Muscle of arm (tissue), 12 donors: ENCODE data around the gene TRIM37. TPM values are rescaled to one million over a fixed set of nuclear protein-coding genes. Genes with fewer than 3 reads are reported as not detected.
"Not testable (repeated sequence)": the region's sequence is repeated elsewhere in the genome, so short reads cannot be mapped to it uniquely, and the experiment has no call there.

Source experiments
- DNase-seq: peaks from one replicate; pipeline ENCODE4 v3.0.0-alpha.2; 2013
- polyA plus RNA-seq, 12 donors: library from polyadenylated mRNA; unstranded; fragments of 120-200 nt; gene quantifications; one replicate each; pipeline ENCODE4 v1.2.1, GENCODE V29; 2013; ENCODE audit not compliant: insufficient read length in 12 of 12

TRIM37 gene
- polyA plus RNA-seq, 12 donors: 10.2 to 17.5 (median 15.0) TPM; not detected in 1

DNA sequence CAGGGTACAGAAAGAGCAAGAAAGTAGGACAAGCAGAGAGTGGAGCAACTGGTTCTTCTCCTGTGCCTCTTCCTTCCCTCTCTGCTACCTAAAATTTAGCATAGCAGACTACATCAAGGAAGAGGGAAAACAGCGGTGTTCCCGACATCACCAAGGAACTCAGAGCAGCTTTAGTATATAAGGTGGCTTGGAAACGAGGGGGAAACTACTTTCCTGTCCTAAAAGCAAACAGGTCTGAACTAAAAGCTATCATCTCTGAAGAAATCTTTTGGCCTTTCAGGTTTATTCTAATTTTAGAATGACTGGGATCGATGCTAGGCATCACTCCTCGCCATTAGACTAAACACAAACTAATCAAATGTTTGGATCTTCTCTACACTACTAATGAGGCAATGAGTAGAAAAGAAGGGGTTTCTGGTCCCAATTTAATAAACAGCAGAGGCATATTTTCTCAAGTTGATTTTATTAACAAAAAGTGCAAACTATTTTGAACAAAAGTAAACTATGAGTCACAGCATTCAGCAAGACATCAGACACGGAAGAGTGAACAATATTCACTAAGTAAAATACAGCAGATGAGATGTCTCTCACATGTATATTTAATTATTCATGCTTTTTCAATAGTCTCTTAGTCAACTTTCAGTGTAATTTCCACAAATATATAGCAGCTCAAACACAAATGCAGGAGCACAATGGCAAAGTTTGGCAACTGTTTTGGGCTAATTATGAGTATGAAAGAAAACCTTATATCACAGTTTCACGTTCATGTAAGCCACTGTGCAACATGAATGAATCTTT, 108.7 kb downstream of the TRIM37 start:
- DNase-seq: no peak

DNA sequence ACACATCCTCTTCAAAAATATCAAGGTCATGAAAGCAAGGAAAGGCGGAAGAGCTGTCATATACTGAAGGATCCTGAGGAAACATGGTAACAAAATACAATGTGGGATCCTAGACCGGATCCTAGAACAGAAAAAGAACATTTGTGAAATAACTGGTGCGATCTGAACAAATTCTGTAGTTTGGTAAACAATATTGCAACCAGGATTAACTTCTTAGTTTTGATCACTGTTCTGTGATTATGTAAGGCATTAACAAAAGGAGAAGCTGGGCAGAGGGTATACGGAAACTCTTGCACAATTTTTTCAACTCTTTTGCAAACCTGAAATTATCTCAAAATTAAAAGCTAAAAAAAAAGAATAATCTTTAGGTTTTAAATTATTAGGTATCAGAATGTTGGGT, 109.7 kb downstream of the TRIM37 start:
- DNase-seq: no peak

DNA sequence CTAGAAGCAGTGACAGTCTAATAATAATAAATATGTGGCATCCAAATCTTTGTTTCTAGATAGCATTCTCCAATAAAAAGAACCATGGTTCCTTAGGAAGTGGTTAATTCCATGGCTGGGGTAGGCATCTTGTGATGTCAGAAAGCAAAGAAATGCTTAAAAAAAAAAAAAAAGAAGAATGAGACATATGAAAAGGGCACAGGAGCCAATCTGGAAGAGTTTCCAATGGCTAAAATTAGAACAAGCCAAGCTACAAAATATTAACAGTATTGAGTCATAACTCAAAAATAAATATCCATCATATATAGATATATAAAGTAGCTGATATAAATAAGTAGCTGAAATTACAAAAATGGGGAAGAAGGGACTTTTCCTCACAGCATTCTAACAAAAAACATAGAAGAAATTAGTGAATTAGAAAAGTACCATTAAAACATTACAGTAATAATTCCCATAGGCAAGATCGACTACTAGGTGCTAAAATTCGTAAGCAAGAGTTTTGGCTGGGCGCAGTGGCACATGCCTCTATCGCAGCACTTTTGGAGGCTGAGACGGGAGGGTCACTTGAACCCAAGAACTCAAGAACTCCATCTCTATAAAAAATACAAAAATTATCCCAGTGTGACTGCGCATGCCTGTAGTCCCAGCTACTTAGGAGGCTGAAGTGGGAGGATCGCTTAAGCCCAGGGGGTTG, 111.3 kb downstream of the TRIM37 start:
- no peak for DNase-seq

- DNase-seq: no peak
Measured at GRCh38 chr17:58993311-58993710, 113.4 kb downstream of the TRIM37 start.

- DNase-seq: no peak
Measured at GRCh38 chr17:58991718-58992331, 114.9 kb downstream of the TRIM37 start.

- no peak for DNase-seq
Measured at GRCh38 chr17:58989629-58990028, 117.1 kb downstream of the TRIM37 start.

GRCh38 chr17:58985971-58986370, 120.7 kb downstream of the TRIM37 start:
- DNase-seq: no peak

GRCh38 chr17:58985367-58985766, 121.3 kb downstream of the TRIM37 start:
- no peak for DNase-seq

- no peak for DNase-seq
Measured at GRCh38 chr17:58982626-58983025, 124.1 kb downstream of the TRIM37 start.

DNA sequence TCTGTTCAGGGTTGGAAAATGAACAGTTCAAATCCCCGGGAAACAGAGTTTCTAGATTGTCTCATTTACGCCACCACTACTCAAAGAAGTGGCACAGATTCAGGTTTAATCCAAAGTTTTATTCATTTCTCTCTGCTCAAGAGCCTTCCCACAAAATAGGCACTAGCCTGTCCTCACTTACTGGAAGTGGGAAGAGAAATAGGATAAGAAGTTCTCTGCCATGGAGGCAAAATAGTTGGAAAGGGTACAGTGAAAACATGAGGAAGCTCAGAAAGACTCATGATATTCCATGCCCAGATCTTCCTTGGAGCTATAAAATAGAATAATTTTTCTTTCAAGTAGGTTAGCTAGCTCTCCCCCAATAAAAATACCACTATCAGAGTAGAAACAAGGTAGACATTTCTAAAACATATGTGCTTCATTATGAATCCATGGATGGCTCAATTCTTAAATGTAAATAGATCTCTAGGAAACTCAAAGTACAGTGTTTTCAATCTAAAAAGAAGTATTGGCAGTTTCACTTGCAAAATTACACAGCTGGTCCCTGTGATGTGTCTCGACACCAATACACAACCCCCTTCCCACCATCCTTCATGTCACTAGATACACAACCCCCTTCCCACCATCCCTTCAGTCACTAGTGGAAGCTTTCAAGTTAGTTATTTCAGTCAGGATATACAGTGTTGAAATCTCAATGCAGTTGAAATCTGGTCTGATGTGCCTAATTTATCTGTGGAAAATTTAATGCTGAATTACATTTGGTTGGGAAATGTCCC, 125.8 kb downstream of the TRIM37 start:
- DNase-seq: no peak

DNA sequence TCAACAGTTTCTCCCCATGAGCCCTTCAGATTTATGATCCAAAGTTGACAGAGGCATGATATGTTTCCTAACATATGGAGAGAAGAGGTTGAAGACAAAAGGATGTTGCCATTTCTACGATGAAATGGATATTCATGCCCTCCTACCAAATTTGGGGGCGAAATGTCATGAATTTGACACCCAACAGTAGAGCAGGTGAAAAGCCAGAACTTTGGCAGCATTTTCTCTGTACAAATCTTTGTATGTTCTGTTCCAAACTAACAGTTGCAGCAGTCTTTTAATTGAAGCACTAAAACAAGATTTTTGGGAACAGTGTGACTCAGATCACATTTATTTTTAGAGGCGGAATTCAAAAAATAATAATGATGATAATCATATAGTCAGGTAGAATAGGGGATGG, 130.1 kb downstream of the TRIM37 start:
- DNase-seq: no peak

DNA sequence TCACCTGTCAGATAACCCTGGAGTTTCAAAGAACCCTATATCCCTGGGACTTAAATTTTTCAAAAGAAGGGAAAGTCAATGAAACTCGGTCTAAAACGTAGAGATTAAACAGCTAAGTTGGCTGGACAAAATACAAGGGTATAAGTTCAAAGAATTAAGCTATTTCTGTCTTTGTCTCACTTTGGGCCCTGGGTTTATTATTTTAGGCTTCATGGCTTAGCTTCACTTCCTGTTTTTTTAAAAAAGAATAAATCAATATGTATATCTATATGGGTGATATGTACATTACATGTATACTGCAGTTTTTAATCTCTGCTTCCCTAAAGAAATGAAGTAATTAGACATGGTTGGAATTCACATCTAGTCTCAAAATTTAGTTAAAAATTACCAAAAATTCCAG, 132.3 kb downstream of the TRIM37 start:
- no peak for DNase-seq

GRCh38 chr17:58970609-58971450, 135.8 kb downstream of the TRIM37 start:
- DNase-seq: no peak

- no peak for DNase-seq
Measured at GRCh38 chr17:58969612-58970011, 137.1 kb downstream of the TRIM37 start.

- DNase-seq: no peak
Measured at GRCh38 chr17:58969156-58969555, 137.5 kb downstream of the TRIM37 start.

- DNase-seq: no peak
Measured at GRCh38 chr17:58968426-58969061, 138.1 kb downstream of the TRIM37 start.

- no peak for DNase-seq
Measured at GRCh38 chr17:58966208-58966607, 140.5 kb downstream of the TRIM37 start.

- DNase-seq: peak; percentile 7
Measured at GRCh38 chr17:58965221-58965620, 141.5 kb downstream of the TRIM37 start.

- DNase-seq: no peak
Measured at GRCh38 chr17:58960068-58960467, 146.6 kb downstream of the TRIM37 start.

DNA sequence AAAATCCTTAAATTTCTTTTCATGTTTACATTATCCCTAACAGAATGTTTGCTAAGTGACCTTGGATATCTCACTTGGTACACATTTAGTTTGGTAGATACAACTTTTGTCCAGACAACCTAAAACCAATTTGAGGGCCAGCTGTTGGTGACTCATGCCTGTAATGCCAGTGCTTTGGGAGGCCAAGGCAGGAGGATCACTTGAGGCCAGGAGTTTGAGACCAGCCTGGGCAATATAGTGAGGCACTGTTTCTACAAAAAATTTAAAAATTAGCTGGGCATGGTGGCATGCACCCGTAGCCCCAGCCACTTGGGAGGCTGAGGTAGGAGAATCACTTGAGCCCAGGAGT, 149.0 kb downstream of the TRIM37 start:
- DNase-seq: not testable (repeated sequence)
